ENCODE results near the gene CADM3. TPM values are rescaled to one million over a fixed set of nuclear protein-coding genes. Genes with fewer than 3 reads are reported as not detected.

Gene CADM3
- polyA plus RNA-seq, 3 donors, result not detected

DNA sequence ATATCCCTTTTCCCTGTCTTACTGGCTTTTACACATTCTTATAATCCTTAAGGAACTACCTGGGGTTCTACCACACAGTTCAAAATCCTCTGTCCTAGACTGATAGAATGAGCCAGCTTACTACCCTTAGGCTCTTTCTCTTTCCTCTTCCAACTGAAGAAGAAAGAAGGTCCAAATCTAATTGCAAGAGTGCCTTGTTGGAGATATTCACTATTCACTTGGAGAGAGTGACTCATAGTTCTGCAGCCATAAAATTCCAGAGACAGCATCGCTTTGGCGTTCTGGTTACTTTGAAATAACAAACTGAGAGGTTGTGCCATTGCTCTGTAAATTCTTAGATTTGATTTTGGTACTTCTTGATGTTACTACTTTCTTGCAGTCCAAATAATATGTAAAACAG lies 4.2 kb downstream of the CADM3 start:
- H3K27ac ChIP-seq (ENCODE audit: low read depth in 1 of 2, low read length in 2 of 2), result no peak overlapping the region

GRCh38 chr1:159177272-159177907 lies 6.0 kb downstream of the CADM3 start:
- TF ChIP-seq, protein P1, sequence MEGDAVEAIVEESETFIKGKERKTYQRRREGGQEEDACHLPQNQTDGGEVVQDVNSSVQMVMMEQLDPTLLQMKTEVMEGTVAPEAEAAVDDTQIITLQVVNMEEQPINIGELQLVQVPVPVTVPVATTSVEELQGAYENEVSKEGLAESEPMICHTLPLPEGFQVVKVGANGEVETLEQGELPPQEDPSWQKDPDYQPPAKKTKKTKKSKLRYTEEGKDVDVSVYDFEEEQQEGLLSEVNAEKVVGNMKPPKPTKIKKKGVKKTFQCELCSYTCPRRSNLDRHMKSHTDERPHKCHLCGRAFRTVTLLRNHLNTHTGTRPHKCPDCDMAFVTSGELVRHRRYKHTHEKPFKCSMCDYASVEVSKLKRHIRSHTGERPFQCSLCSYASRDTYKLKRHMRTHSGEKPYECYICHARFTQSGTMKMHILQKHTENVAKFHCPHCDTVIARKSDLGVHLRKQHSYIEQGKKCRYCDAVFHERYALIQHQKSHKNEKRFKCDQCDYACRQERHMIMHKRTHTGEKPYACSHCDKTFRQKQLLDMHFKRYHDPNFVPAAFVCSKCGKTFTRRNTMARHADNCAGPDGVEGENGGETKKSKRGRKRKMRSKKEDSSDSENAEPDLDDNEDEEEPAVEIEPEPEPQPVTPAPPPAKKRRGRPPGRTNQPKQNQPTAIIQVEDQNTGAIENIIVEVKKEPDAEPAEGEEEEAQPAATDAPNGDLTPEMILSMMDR (IDR thresholded peaks at IDR 0.05), result no peak
- Mint-ChIP-seq H3K9me3 (peaks cover 0 to 2% (median 0%) of the 10 kb centered on the region in 7 donors), H3K27ac (no peak overlapping the region), H3K27me3 (ENCODE audit: low read depth in 3 of 3) (peaks cover 35 to 40% (median 38%) of the 10 kb centered on the region in 3 donors), H3K36me3 (no peaks in the 10 kb centered on the region), H3K4me1 (peaks cover 16% of the 10 kb centered on the region), H3K4me3 (no peak overlapping the region)
- no peaks in the 10 kb centered on the region for H3K79me2 ChIP-seq (ENCODE audit: insufficient read depth, low read length)
- H3K36me3 ChIP-seq (replicated peaks in 1 of 2; ENCODE audit: control insufficient read depth in 1 of 2, insufficient read depth in 2 of 2, low read length in 2 of 2), result no peaks in the 10 kb centered on the region
- H3K4me1 ChIP-seq (ENCODE audit: control insufficient read depth in 1 of 2, insufficient read depth in 2 of 2, low read length in 2 of 2), result peaks cover 9 to 12% of the 10 kb centered on the region in 2 donors
- peaks cover 25% of the 10 kb centered on the region in 2 donors for H3K27me3 ChIP-seq (ENCODE audit: control insufficient read depth in 2 of 2, insufficient read depth in 2 of 2, low read length in 2 of 2)
- no peak overlapping the region for H3K4me2 ChIP-seq (replicated peaks; ENCODE audit: extremely low read depth, low read length, poor library complexity, severe bottlenecking)
- intact Hi-C loops (cut with micrococcal nuclease), result no loop called here
- 5% methylated on average over 2 of the region's 3 CpGs for WGBS (ENCODE audit: insufficient coverage)
- H2AFZ ChIP-seq (ENCODE audit: insufficient read depth, low read depth, low read length, poor library complexity, severe bottlenecking), result no peak overlapping the region
- H4K20me1 ChIP-seq (ENCODE audit: insufficient read depth, low read length), result no peaks in the 10 kb centered on the region
- H3K27ac ChIP-seq (ENCODE audit: low read depth in 1 of 2, low read length in 2 of 2), result no peak overlapping the region
- DNase-seq, result no peak
- no peak overlapping the region for H3K9ac ChIP-seq (ENCODE audit: insufficient read depth, low read length, poor library complexity, severe bottlenecking)
- H3K9me3 ChIP-seq (replicated peaks in 1 of 2; ENCODE audit: control insufficient read depth in 1 of 2, insufficient read depth in 1 of 2, low read length in 2 of 2), result peaks cover 0 to 1% of the 10 kb centered on the region in 2 donors
- H3K4me3 ChIP-seq (replicated peaks in 1 of 3; ENCODE audit: low read depth in 2 of 3, low read length in 3 of 3), result no peak overlapping the region

More for the DNA sequence above, 4.2 kb downstream of the CADM3 start:
- Histone ChIP-seq H3K9me3 (replicated peaks in 1 of 2; ENCODE audit: control insufficient read depth in 1 of 2, insufficient read depth in 1 of 2, low read length in 2 of 2) (peaks cover 0 to 15% of the 10 kb centered on the region in 2 donors), H3K79me2 (ENCODE audit: insufficient read depth, low read length) (no peaks in the 10 kb centered on the region), H2AFZ (ENCODE audit: insufficient read depth, low read depth, low read length, poor library complexity, severe bottlenecking) (no peak overlapping the region), H3K9ac (ENCODE audit: insufficient read depth, low read length, poor library complexity, severe bottlenecking) (no peak overlapping the region), H3K36me3 (replicated peaks in 1 of 2; ENCODE audit: control insufficient read depth in 1 of 2, insufficient read depth in 2 of 2, low read length in 2 of 2) (no peaks in the 10 kb centered on the region), H3K4me3 (replicated peaks in 1 of 3; ENCODE audit: low read depth in 2 of 3, low read length in 3 of 3) (no peak overlapping the region), H3K4me2 (replicated peaks; ENCODE audit: extremely low read depth, low read length, poor library complexity, severe bottlenecking) (no peak overlapping the region), H3K4me1 (ENCODE audit: control insufficient read depth in 1 of 2, insufficient read depth in 2 of 2, low read length in 2 of 2) (peaks cover 17 to 22% of the 10 kb centered on the region in 2 donors), H3K27me3 (ENCODE audit: control insufficient read depth in 2 of 2, insufficient read depth in 2 of 2, low read length in 2 of 2) (peaks cover 26 to 41% of the 10 kb centered on the region in 2 donors), H4K20me1 (ENCODE audit: insufficient read depth, low read length) (no peaks in the 10 kb centered on the region)
- DNase-seq, result no peak
- intact Hi-C loops (cut with micrococcal nuclease), result no loop called here
- Mint-ChIP-seq H3K4me3 (no peak overlapping the region), H3K27ac (no peak overlapping the region), H3K4me1 (peaks cover 27% of the 10 kb centered on the region), H3K27me3 (ENCODE audit: low read depth in 3 of 3) (peaks cover 42 to 45% (median 45%) of the 10 kb centered on the region in 3 donors), H3K9me3 (peaks cover 0 to 6% (median 3%) of the 10 kb centered on the region in 7 donors), H3K36me3 (peaks cover 0 to 3% of the 10 kb centered on the region in 2 donors)
- TF ChIP-seq, protein P1 (IDR thresholded peaks at IDR 0.05), result no peak
- WGBS (ENCODE audit: insufficient coverage), result no CpG with 5 or more reads among the region's 2 CpGs
